Measurements from ENCODE around the gene OR52I1. TPM values are rescaled to one million over a fixed set of nuclear protein-coding genes. Genes with fewer than 3 reads are reported as not detected.
A peak's percentile ranks its signal among the peaks of the same experiment; 100 is the strongest.

The OR52I1 gene
- total RNA-seq, 1 donor from 2014 or later, result not detected

GRCh38 chr11:4636962-4637661, 43.3 kb downstream of the OR52I1 start, which contains the start of gene OR51D1:
Gene OR51D1 (plus strand): TSS chr11:4637477. CDS start chr11:4639791, 2,314 bp downstream.
- H3K9ac ChIP-seq (ENCODE audit: low read length), result no peak within 1 kb of the TSS
- no peaks in the 10 kb centered on the region for H3K4me1 ChIP-seq (ENCODE audit: insufficient read depth, low read length)
- TF ChIP-seq EZH2 (IDR thresholded peaks at IDR 0.05; ENCODE audit: insufficient read depth, low read length), result no peak
- TF ChIP-seq, protein P1, sequence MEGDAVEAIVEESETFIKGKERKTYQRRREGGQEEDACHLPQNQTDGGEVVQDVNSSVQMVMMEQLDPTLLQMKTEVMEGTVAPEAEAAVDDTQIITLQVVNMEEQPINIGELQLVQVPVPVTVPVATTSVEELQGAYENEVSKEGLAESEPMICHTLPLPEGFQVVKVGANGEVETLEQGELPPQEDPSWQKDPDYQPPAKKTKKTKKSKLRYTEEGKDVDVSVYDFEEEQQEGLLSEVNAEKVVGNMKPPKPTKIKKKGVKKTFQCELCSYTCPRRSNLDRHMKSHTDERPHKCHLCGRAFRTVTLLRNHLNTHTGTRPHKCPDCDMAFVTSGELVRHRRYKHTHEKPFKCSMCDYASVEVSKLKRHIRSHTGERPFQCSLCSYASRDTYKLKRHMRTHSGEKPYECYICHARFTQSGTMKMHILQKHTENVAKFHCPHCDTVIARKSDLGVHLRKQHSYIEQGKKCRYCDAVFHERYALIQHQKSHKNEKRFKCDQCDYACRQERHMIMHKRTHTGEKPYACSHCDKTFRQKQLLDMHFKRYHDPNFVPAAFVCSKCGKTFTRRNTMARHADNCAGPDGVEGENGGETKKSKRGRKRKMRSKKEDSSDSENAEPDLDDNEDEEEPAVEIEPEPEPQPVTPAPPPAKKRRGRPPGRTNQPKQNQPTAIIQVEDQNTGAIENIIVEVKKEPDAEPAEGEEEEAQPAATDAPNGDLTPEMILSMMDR (IDR thresholded peaks at IDR 0.05; ENCODE audit: insufficient read depth, low read depth, low read length), result peak; percentile 81
- Mint-ChIP-seq H3K9me3 (ENCODE audit: unreplicated experiment) (no peaks in the 10 kb centered on the region), H3K4me3 (ENCODE audit: unreplicated experiment) (no peak within 1 kb of the TSS), H3K27me3 (ENCODE audit: low read depth, unreplicated experiment) (no peaks in the 10 kb centered on the region), H3K4me1 (ENCODE audit: low read depth, unreplicated experiment) (peaks cover 8% of the 10 kb centered on the region), H3K36me3 (ENCODE audit: low read depth, unreplicated experiment) (no peaks in the 10 kb centered on the region), H3K27ac (ENCODE audit: unreplicated experiment) (no peak within 1 kb of the TSS)
- H2AFZ ChIP-seq (ENCODE audit: low read depth, low read length), result peak within 1 kb of the TSS; percentile 55
- H3K4me3 ChIP-seq (ENCODE audit: insufficient read depth, low read depth, low read length), result no peak within 1 kb of the TSS
- H4K20me1 ChIP-seq (ENCODE audit: insufficient read depth, low read length), result no peaks in the 10 kb centered on the region
- no peak for FAIRE-seq
- DNase-seq (ENCODE audit: low read depth), result peak; percentile 14
- H3K79me2 ChIP-seq (ENCODE audit: insufficient read depth, low read length), result no peaks in the 10 kb centered on the region
- peaks cover 3% of the 10 kb centered on the region for H3K27me3 ChIP-seq (ENCODE audit: insufficient read depth, low read length)
- H3K4me2 ChIP-seq (ENCODE audit: low read length), result peak within 1 kb of the TSS; percentile 66
- H3K36me3 ChIP-seq (ENCODE audit: insufficient read depth, low read length), result no peaks in the 10 kb centered on the region
- H3K27ac ChIP-seq (ENCODE audit: low read depth, low read length), result no peak within 1 kb of the TSS
- no peaks in the 10 kb centered on the region for H3K9me3 ChIP-seq (ENCODE audit: insufficient read depth, low read depth, low read length)

- Mint-ChIP-seq H3K36me3 (ENCODE audit: low read depth, unreplicated experiment) (no peaks in the 10 kb centered on the region), H3K9me3 (ENCODE audit: unreplicated experiment) (no peaks in the 10 kb centered on the region), H3K27ac (ENCODE audit: unreplicated experiment) (no peak overlapping the region), H3K27me3 (ENCODE audit: low read depth, unreplicated experiment) (no peaks in the 10 kb centered on the region), H3K4me3 (ENCODE audit: unreplicated experiment) (no peak overlapping the region), H3K4me1 (ENCODE audit: low read depth, unreplicated experiment) (peaks cover 8% of the 10 kb centered on the region)
- peaks cover 3% of the 10 kb centered on the region for H3K27me3 ChIP-seq (ENCODE audit: insufficient read depth, low read length)
- FAIRE-seq (no peak), DNase-seq (ENCODE audit: low read depth) (no peak)
- H2AFZ ChIP-seq (ENCODE audit: low read depth, low read length), result no peak overlapping the region
- TF ChIP-seq EZH2 (IDR thresholded peaks at IDR 0.05; ENCODE audit: insufficient read depth, low read length), result no peak
- TF ChIP-seq, protein P1 (IDR thresholded peaks at IDR 0.05; ENCODE audit: insufficient read depth, low read depth, low read length), result no peak
- H3K4me2 ChIP-seq (ENCODE audit: low read length), result no peak overlapping the region
- H3K27ac ChIP-seq (ENCODE audit: low read depth, low read length), result no peak overlapping the region
- no peak overlapping the region for H3K9ac ChIP-seq (ENCODE audit: low read length)
- no peaks in the 10 kb centered on the region for H4K20me1 ChIP-seq (ENCODE audit: insufficient read depth, low read length)
- no peaks in the 10 kb centered on the region for H3K36me3 ChIP-seq (ENCODE audit: insufficient read depth, low read length)
- no peaks in the 10 kb centered on the region for H3K9me3 ChIP-seq (ENCODE audit: insufficient read depth, low read depth, low read length)
- H3K4me3 ChIP-seq (ENCODE audit: insufficient read depth, low read depth, low read length), result no peak overlapping the region
- no peaks in the 10 kb centered on the region for H3K4me1 ChIP-seq (ENCODE audit: insufficient read depth, low read length)
- H3K79me2 ChIP-seq (ENCODE audit: insufficient read depth, low read length), result no peaks in the 10 kb centered on the region
Observed at GRCh38 chr11:4637662-4638047, 43.8 kb downstream of the OR52I1 start.

DNA sequence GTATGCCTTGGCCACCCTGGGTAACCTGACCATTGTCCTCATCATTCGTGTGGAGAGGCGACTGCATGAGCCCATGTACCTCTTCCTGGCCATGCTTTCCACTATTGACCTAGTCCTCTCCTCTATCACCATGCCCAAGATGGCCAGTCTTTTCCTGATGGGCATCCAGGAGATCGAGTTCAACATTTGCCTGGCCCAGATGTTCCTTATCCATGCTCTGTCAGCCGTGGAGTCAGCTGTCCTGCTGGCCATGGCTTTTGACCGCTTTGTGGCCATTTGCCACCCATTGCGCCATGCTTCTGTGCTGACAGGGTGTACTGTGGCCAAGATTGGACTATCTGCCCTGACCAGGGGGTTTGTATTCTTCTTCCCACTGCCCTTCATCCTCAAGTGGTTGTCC, 46.1 kb downstream of the OR52I1 start:
- H3K4me2 ChIP-seq (ENCODE audit: low read length), result no peak overlapping the region
- no peak for DNase-seq (ENCODE audit: low read depth)
- no peaks in the 10 kb centered on the region for H3K9me3 Mint-ChIP-seq (ENCODE audit: unreplicated experiment)
- H3K9ac ChIP-seq (ENCODE audit: low read length), result no peak overlapping the region
- H3K4me1 Mint-ChIP-seq (ENCODE audit: low read depth, unreplicated experiment), result peaks cover 10% of the 10 kb centered on the region
- peaks cover 3% of the 10 kb centered on the region for H3K27me3 ChIP-seq (ENCODE audit: insufficient read depth, low read length)
- H3K4me1 ChIP-seq (ENCODE audit: insufficient read depth, low read length), result no peaks in the 10 kb centered on the region
- no peaks in the 10 kb centered on the region for H3K79me2 ChIP-seq (ENCODE audit: insufficient read depth, low read length)
- no peak overlapping the region for H2AFZ ChIP-seq (ENCODE audit: low read depth, low read length)
- H3K4me3 Mint-ChIP-seq (ENCODE audit: unreplicated experiment), result no peak overlapping the region
- no peak overlapping the region for H3K4me3 ChIP-seq (ENCODE audit: insufficient read depth, low read depth, low read length)
- H3K27ac Mint-ChIP-seq (ENCODE audit: unreplicated experiment), result no peak overlapping the region
- H3K9me3 ChIP-seq (ENCODE audit: insufficient read depth, low read depth, low read length), result no peaks in the 10 kb centered on the region
- no peaks in the 10 kb centered on the region for H3K36me3 Mint-ChIP-seq (ENCODE audit: low read depth, unreplicated experiment)
- no peaks in the 10 kb centered on the region for H3K36me3 ChIP-seq (ENCODE audit: insufficient read depth, low read length)
- H4K20me1 ChIP-seq (ENCODE audit: insufficient read depth, low read length), result no peaks in the 10 kb centered on the region
- FAIRE-seq, result no peak
- TF ChIP-seq, protein P1 (IDR thresholded peaks at IDR 0.05; ENCODE audit: insufficient read depth, low read depth, low read length), result no peak
- no peak for TF ChIP-seq EZH2 (IDR thresholded peaks at IDR 0.05; ENCODE audit: insufficient read depth, low read length)
- peaks cover 3% of the 10 kb centered on the region for H3K27me3 Mint-ChIP-seq (ENCODE audit: low read depth, unreplicated experiment)
- no peak overlapping the region for H3K27ac ChIP-seq (ENCODE audit: low read depth, low read length)

All from astrocyte (in vitro differentiated cells and primary cell).